ENCODE data around the gene BORCS5. TPM values are rescaled to one million over a fixed set of nuclear protein-coding genes. Genes with fewer than 3 reads are reported as not detected.

Gene BORCS5
- total and polyA plus RNA-seq, 2 of the 4 experiments (the other 2 are of a cell fraction): 14.4 to 18.3 TPM

DNA sequence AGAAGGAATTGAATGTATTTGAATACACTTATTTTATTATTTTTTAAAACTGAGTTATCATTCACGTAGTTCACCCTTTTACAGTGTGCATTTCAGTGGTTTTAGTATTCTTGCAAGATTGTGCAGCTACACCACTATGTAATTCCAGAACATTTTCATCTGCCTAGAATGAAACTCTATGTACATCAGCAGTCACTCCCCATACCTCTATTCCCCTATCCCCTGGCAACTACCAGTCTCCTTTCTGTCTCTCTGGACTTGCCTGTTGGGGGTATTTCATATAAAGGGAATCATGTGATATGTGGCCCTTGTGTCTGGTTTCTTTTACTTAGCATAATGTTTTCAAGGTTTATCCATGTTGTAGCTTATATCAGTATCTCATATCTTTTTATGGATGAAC, 96.8 kb downstream of the BORCS5 start:
- Histone ChIP-seq H3K27me3 (ENCODE audit: control insufficient read depth, insufficient read depth, low read length) (no peaks in the 10 kb centered on the region), H3K27ac (ENCODE audit: insufficient read depth, low read length) (no peak overlapping the region), H4K5ac (ENCODE audit: low read depth, low read length) (no peak overlapping the region), H3K18ac (ENCODE audit: low read depth, low read length) (no peak overlapping the region), H2AK5ac (ENCODE audit: low read depth, low read length) (no peak overlapping the region), H3K4me2 (ENCODE audit: low read depth, low read length) (no peak overlapping the region), H3K9ac (ENCODE audit: low read depth, low read length) (no peak overlapping the region), H3K9me1 (ENCODE audit: insufficient read depth, low read length) (no peaks in the 10 kb centered on the region), H2BK20ac (ENCODE audit: low read depth, low read length) (no peak overlapping the region), H3K14ac (replicated peaks; ENCODE audit: low read depth, low read length) (no peak overlapping the region), H3K9me3 (ENCODE audit: control insufficient read depth, insufficient read depth, low read length) (no peaks in the 10 kb centered on the region), H2BK15ac (ENCODE audit: low read depth, low read length) (no peak overlapping the region), H3K4me3 (ENCODE audit: insufficient read depth, low read depth, low read length) (no peak overlapping the region), H3K56ac (ENCODE audit: extremely low read depth, insufficient read depth, low read length) (no peak overlapping the region), H4K20me1 (ENCODE audit: insufficient read depth, low read length) (no peaks in the 10 kb centered on the region), H2BK120ac (ENCODE audit: low read depth, low read length) (no peak overlapping the region), H2AK9ac (replicated peaks; ENCODE audit: low read depth, low read length, poor library complexity) (no peak overlapping the region), H2BK5ac (ENCODE audit: low read depth, low read length, poor library complexity, severe bottlenecking) (no peak overlapping the region), H3K79me1 (ENCODE audit: low read depth in 1 of 2, low read length in 2 of 2) (0 out of 4 replicates have a peak, but pooled peaks cover 4 to 5% of the 10 kb centered on the region in 2 experiments), H2AFZ (replicated peaks; ENCODE audit: low read length, poor library complexity) (no peak overlapping the region), H3K4me1 (ENCODE audit: control insufficient read depth, insufficient read depth, low read length) (peaks cover 3% of the 10 kb centered on the region; the same call in 1 of the 2 replicates), H3K23ac (ENCODE audit: low read depth, low read length) (no peak overlapping the region), H3K36me3 (ENCODE audit: control insufficient read depth, insufficient read depth, low read length) (no peaks in the 10 kb centered on the region), H4K91ac (ENCODE audit: insufficient read depth, low read depth, low read length) (no peak overlapping the region), H4K8ac (ENCODE audit: low read depth in 2 of 2, low read length in 2 of 2) (no peak overlapping the region), H3K4ac (ENCODE audit: low read depth, low read length) (no peak overlapping the region)
- POLR2A ChIA-PET (ENCODE audit: unreplicated experiment): no interaction called here
- no peak for DNase-seq
- no peak for ATAC-seq (ENCODE audit: low read depth)
- dilution Hi-C loops (cut with HindIII; ENCODE audit: low sequenced_read_pairs, unreplicated experiment) (no loop called here), in situ Hi-C loops (cut with MboI; ENCODE audit: low sequenced_read_pairs) (no loop called here), intact Hi-C loops (cut with micrococcal nuclease) (no loop called here)
- WGBS, 2 experiments (ENCODE audit: extremely low coverage in 2 of 2, insufficient read length in 1 of 2): no CpG with 5 or more reads among the region's 1 CpG
- BruUV-seq (replicated peaks): no TSS peak
- CTCF ChIA-PET: no interaction called here
- TF ChIP-seq RAD21 (IDR thresholded peaks at IDR 0.05; ENCODE audit: low read length) (no peak), MAZ (IDR thresholded peaks at IDR 0.05; ENCODE audit: borderline replicate concordance, low read depth, low read length) (no peak), RFX5 (IDR thresholded peaks at IDR 0.05; ENCODE audit: low read depth, low read length) (no peak), FOS (IDR thresholded peaks at IDR 0.05; ENCODE audit: low read depth, low read length) (no peak), BHLHE40 (IDR thresholded peaks at IDR 0.05; ENCODE audit: low read depth, low read length) (no peak), MXI1 (IDR thresholded peaks at IDR 0.05; ENCODE audit: borderline replicate concordance, low read depth, low read length) (no peak), MAFK (IDR thresholded peaks at IDR 0.05; ENCODE audit: low read depth, low read length) (no peak)

Measured in IMR-90 (cell line).